ENCODE measurements around the gene TOMM40. TPM values are rescaled to one million over a fixed set of nuclear protein-coding genes. Genes with fewer than 3 reads are reported as not detected.

Gene TOMM40
- total and polyA plus RNA-seq, 4 donors, result 27.0 to 34.4 (median 30.6) TPM

DNA sequence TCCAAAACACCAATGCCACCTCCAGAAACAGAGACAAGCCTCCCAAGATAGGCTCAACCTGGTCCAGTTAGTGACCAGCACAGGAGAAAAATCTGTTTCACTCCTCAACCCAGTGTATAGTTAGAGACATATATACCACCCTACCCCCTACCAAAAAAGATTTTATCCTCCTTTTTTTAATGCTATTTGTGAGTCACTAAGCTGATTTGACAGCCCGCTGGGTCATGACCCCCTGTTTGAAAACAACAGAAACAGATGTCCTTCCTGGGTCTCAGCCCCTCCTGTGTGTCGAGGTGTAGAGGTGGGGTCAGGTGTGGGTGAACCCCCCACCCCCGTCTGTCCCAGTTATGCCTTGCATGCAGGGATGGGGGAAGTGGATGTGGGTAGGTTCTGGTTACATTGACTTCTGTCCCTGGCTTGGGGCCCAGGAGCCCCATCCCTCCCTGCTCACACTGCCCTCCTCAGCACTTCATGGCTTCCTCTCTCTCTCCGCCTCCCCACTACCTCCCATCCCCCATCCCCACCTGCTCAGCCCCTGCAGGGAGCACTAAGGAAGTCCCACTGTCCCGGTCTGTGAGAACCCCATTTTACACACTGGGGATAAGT lies 14.0 kb upstream of the TOMM40 start:
- Histone ChIP-seq H3K4me3 (ENCODE audit: low read depth in 1 of 3, low read length in 3 of 3) (no peak overlapping the region), H3K36me3 (ENCODE audit: control insufficient read depth in 4 of 4, insufficient read depth in 3 of 4, low read depth in 1 of 4, low read length in 3 of 4) (peaks cover 17 to 57% (median 27%) of the 10 kb centered on the region in 4 donors), H3K27me3 (ENCODE audit: control insufficient read depth in 4 of 4, insufficient read depth in 4 of 4, low read length in 3 of 4) (no peaks in the 10 kb centered on the region), H3K27ac (ENCODE audit: low read depth in 1 of 2, low read length in 2 of 2) (no peak overlapping the region), H3K9me3 (ENCODE audit: control insufficient read depth in 4 of 4, low read length in 3 of 4) (no peaks in the 10 kb centered on the region), H3K4me1 (ENCODE audit: control insufficient read depth in 4 of 4, insufficient read depth in 4 of 4, low read length in 3 of 4) (no peaks in the 10 kb centered on the region), H3K9ac (ENCODE audit: low read depth in 1 of 2, low read length in 2 of 2) (no peak overlapping the region)
- WGBS, result 74% methylated on average over 5 of the region's 5 CpGs
- TF ChIP-seq NR2F2 (IDR thresholded peaks at IDR 0.05) (no peak), GABPA (IDR thresholded peaks at IDR 0.05 in 1 of 2, conservative IDR thresholded peaks at IDR 0.05 in 1 of 2) (no peak), YY1 (IDR thresholded peaks at IDR 0.05) (no peak), FOXA1 (IDR thresholded peaks at IDR 0.05) (no peak), FOXA2 (IDR thresholded peaks at IDR 0.05) (no peak)
- TF ChIP-seq, protein P1, sequence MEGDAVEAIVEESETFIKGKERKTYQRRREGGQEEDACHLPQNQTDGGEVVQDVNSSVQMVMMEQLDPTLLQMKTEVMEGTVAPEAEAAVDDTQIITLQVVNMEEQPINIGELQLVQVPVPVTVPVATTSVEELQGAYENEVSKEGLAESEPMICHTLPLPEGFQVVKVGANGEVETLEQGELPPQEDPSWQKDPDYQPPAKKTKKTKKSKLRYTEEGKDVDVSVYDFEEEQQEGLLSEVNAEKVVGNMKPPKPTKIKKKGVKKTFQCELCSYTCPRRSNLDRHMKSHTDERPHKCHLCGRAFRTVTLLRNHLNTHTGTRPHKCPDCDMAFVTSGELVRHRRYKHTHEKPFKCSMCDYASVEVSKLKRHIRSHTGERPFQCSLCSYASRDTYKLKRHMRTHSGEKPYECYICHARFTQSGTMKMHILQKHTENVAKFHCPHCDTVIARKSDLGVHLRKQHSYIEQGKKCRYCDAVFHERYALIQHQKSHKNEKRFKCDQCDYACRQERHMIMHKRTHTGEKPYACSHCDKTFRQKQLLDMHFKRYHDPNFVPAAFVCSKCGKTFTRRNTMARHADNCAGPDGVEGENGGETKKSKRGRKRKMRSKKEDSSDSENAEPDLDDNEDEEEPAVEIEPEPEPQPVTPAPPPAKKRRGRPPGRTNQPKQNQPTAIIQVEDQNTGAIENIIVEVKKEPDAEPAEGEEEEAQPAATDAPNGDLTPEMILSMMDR (IDR thresholded peaks at IDR 0.05; ENCODE audit: low read depth, low read length, missing input control), result no peak
- TF ChIP-seq, protein P2, sequence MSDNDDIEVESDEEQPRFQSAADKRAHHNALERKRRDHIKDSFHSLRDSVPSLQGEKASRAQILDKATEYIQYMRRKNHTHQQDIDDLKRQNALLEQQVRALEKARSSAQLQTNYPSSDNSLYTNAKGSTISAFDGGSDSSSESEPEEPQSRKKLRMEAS (IDR thresholded peaks at IDR 0.05), result no peak
- no peak for DNase-seq (ENCODE audit: low spot score)

DNA sequence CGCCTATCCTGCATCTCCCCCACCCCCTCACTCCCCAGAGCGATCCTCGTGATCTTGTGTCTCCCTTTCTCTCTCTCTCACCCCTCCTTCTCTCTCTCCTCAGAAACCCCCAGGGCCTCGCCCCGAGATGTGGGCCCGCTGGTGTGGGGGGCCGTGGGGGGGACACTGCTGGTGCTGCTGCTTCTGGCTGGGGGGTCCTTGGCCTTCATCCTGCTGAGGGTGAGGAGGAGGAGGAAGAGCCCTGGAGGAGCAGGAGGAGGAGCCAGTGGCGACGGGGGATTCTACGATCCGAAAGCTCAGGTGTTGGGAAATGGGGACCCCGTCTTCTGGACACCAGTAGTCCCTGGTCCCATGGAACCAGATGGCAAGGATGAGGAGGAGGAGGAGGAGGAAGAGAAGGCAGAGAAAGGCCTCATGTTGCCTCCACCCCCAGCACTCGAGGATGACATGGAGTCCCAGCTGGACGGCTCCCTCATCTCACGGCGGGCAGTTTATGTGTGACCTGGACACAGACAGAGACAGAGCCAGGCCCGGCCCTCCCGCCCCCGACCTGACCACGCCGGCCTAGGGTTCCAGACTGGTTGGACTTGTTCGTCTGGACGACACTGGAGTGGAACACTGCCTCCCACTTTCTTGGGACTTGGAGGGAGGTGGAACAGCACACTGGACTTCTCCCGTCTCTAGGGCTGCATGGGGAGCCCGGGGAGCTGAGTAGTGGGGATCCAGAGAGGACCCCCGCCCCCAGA lies 12.8 kb upstream of the TOMM40 start:
- H3K36me3 ChIP-seq (ENCODE audit: control insufficient read depth in 4 of 4, insufficient read depth in 3 of 4, low read depth in 1 of 4, low read length in 3 of 4), result peaks cover 12 to 47% (median 20%) of the 10 kb centered on the region in 4 donors
- no peak overlapping the region for H3K9ac ChIP-seq (ENCODE audit: low read depth in 1 of 2, low read length in 2 of 2)
- WGBS, result 89% methylated on average over 26 of the region's 26 CpGs
- TF ChIP-seq, protein P3, sequence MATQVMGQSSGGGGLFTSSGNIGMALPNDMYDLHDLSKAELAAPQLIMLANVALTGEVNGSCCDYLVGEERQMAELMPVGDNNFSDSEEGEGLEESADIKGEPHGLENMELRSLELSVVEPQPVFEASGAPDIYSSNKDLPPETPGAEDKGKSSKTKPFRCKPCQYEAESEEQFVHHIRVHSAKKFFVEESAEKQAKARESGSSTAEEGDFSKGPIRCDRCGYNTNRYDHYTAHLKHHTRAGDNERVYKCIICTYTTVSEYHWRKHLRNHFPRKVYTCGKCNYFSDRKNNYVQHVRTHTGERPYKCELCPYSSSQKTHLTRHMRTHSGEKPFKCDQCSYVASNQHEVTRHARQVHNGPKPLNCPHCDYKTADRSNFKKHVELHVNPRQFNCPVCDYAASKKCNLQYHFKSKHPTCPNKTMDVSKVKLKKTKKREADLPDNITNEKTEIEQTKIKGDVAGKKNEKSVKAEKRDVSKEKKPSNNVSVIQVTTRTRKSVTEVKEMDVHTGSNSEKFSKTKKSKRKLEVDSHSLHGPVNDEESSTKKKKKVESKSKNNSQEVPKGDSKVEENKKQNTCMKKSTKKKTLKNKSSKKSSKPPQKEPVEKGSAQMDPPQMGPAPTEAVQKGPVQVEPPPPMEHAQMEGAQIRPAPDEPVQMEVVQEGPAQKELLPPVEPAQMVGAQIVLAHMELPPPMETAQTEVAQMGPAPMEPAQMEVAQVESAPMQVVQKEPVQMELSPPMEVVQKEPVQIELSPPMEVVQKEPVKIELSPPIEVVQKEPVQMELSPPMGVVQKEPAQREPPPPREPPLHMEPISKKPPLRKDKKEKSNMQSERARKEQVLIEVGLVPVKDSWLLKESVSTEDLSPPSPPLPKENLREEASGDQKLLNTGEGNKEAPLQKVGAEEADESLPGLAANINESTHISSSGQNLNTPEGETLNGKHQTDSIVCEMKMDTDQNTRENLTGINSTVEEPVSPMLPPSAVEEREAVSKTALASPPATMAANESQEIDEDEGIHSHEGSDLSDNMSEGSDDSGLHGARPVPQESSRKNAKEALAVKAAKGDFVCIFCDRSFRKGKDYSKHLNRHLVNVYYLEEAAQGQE (IDR thresholded peaks at IDR 0.05), result no peak
- TF ChIP-seq FOXA2 (IDR thresholded peaks at IDR 0.05), result no peak
- TF ChIP-seq EGR1 (IDR thresholded peaks at IDR 0.05; ENCODE audit: low read depth in 2 of 2), result no peak
- TF ChIP-seq, protein P4, sequence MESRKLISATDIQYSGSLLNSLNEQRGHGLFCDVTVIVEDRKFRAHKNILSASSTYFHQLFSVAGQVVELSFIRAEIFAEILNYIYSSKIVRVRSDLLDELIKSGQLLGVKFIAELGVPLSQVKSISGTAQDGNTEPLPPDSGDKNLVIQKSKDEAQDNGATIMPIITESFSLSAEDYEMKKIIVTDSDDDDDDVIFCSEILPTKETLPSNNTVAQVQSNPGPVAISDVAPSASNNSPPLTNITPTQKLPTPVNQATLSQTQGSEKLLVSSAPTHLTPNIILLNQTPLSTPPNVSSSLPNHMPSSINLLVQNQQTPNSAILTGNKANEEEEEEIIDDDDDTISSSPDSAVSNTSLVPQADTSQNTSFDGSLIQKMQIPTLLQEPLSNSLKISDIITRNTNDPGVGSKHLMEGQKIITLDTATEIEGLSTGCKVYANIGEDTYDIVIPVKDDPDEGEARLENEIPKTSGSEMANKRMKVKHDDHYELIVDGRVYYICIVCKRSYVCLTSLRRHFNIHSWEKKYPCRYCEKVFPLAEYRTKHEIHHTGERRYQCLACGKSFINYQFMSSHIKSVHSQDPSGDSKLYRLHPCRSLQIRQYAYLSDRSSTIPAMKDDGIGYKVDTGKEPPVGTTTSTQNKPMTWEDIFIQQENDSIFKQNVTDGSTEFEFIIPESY (IDR thresholded peaks at IDR 0.05), result no peak
- no peak for TF ChIP-seq RAD21 (IDR thresholded peaks at IDR 0.05)
- TF ChIP-seq FOXA1 (IDR thresholded peaks at IDR 0.05), result no peak
- no peak for TF ChIP-seq TAF1 (conservative IDR thresholded peaks at IDR 0.05)
- no peak for TF ChIP-seq YY1 (IDR thresholded peaks at IDR 0.05)
- no peak for TF ChIP-seq RXRA (IDR thresholded peaks at IDR 0.05)
- no peak for TF ChIP-seq HNF4A (conservative IDR thresholded peaks at IDR 0.05)
- TF ChIP-seq HNF4G (IDR thresholded peaks at IDR 0.05), result no peak
- TF ChIP-seq NR2F2 (IDR thresholded peaks at IDR 0.05), result no peak
- TF ChIP-seq, protein P5, sequence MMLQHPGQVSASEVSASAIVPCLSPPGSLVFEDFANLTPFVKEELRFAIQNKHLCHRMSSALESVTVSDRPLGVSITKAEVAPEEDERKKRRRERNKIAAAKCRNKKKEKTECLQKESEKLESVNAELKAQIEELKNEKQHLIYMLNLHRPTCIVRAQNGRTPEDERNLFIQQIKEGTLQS (IDR thresholded peaks at IDR 0.05), result no peak
- TF ChIP-seq JUND (IDR thresholded peaks at IDR 0.05), result no peak
- TF ChIP-seq, protein P1 (IDR thresholded peaks at IDR 0.05; ENCODE audit: low read depth, low read length, missing input control), result no peak
- no peaks in the 10 kb centered on the region for H3K4me1 ChIP-seq (ENCODE audit: control insufficient read depth in 4 of 4, insufficient read depth in 4 of 4, low read length in 3 of 4)
- no peaks in the 10 kb centered on the region for H3K9me3 ChIP-seq (ENCODE audit: control insufficient read depth in 4 of 4, low read length in 3 of 4)
- H3K27me3 ChIP-seq (ENCODE audit: control insufficient read depth in 4 of 4, insufficient read depth in 4 of 4, low read length in 3 of 4), result no peaks in the 10 kb centered on the region
- no peak overlapping the region for H3K4me3 ChIP-seq (ENCODE audit: low read depth in 1 of 3, low read length in 3 of 3)
- DNase-seq (ENCODE audit: low spot score), result no peak
- H3K27ac ChIP-seq (ENCODE audit: low read depth in 1 of 2, low read length in 2 of 2), result no peak overlapping the region
